HL-60 (cell line): ENCODE results near the gene SMYD1.

Experiments used
- DNase-seq, 2 experiments: peaks; one replicate each; pipeline ENCODE4 v3.0.0-alpha.2; 2010 to 2020; ENCODE audit warnings: low read depth in 1 of 2, low spot score in 1 of 2
- H3K27ac ChIP-seq: fragments of 250-450 bp; sonication (Bioruptor Pico); replicated peaks from 2 replicates; pipeline ENCODE4 v1.5.1; 2020; ENCODE audit warnings: mild to moderate bottlenecking, moderate library complexity
- H3K27me3 ChIP-seq: fragments of 250-450 bp; sonication (Bioruptor Pico); 2 replicates; pipeline ENCODE4 v1.5.1; 2021; ENCODE audit warnings: mild to moderate bottlenecking, moderate library complexity; ENCODE audit not compliant: insufficient read depth, poor library complexity, severe bottlenecking
- H3K4me3 ChIP-seq: replicated peaks from 2 replicates; pipeline ENCODE4 v1.5.1; 2011; ENCODE audit warnings: mild to moderate bottlenecking, control low read depth, low read length; ENCODE audit not compliant: insufficient read depth
- GABPA ChIP-seq: IDR thresholded peaks from 2 replicates; pipeline ENCODE4 v1.6.1; 2012; ENCODE audit warnings: low read depth
- POLR2AphosphoS5 ChIP-seq: IDR thresholded peaks from 2 replicates; pipeline ENCODE4 v1.6.1; 2012; ENCODE audit warnings: low read depth
- SPI1 ChIP-seq: IDR thresholded peaks from 2 replicates; pipeline ENCODE4 v1.6.1; 2012; ENCODE audit warnings: low read depth, mild to moderate bottlenecking, borderline replicate concordance
- TF ChIP-seq, protein P1 (sequence below): IDR thresholded peaks from 2 replicates; pipeline ENCODE4 v1.6.1; 2012; ENCODE audit warnings: low read depth; ENCODE audit not compliant: insufficient replicate concordance
- TF ChIP-seq, protein P2 (sequence below): IDR thresholded peaks from one replicate; pipeline ENCODE4 v1.5.1; 2011; ENCODE audit warnings: low read length, control low read depth, inconsistent platforms; ENCODE audit not compliant: insufficient read depth

Gene SMYD1

GRCh38 chr2:88123975-88124917 is 56.6 kb downstream of the SMYD1 start:
- Histone ChIP-seq H3K4me3 (no peak overlapping the region), H3K27ac (no peak overlapping the region), H3K27me3 (no peaks in the 10 kb centered on the region)
- no peak for DNase-seq
- TF ChIP-seq SPI1 (no peak), GABPA (no peak), POLR2AphosphoS5 (no peak)
- TF ChIP-seq, protein P1, sequence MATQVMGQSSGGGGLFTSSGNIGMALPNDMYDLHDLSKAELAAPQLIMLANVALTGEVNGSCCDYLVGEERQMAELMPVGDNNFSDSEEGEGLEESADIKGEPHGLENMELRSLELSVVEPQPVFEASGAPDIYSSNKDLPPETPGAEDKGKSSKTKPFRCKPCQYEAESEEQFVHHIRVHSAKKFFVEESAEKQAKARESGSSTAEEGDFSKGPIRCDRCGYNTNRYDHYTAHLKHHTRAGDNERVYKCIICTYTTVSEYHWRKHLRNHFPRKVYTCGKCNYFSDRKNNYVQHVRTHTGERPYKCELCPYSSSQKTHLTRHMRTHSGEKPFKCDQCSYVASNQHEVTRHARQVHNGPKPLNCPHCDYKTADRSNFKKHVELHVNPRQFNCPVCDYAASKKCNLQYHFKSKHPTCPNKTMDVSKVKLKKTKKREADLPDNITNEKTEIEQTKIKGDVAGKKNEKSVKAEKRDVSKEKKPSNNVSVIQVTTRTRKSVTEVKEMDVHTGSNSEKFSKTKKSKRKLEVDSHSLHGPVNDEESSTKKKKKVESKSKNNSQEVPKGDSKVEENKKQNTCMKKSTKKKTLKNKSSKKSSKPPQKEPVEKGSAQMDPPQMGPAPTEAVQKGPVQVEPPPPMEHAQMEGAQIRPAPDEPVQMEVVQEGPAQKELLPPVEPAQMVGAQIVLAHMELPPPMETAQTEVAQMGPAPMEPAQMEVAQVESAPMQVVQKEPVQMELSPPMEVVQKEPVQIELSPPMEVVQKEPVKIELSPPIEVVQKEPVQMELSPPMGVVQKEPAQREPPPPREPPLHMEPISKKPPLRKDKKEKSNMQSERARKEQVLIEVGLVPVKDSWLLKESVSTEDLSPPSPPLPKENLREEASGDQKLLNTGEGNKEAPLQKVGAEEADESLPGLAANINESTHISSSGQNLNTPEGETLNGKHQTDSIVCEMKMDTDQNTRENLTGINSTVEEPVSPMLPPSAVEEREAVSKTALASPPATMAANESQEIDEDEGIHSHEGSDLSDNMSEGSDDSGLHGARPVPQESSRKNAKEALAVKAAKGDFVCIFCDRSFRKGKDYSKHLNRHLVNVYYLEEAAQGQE, result no peak
- TF ChIP-seq, protein P2, sequence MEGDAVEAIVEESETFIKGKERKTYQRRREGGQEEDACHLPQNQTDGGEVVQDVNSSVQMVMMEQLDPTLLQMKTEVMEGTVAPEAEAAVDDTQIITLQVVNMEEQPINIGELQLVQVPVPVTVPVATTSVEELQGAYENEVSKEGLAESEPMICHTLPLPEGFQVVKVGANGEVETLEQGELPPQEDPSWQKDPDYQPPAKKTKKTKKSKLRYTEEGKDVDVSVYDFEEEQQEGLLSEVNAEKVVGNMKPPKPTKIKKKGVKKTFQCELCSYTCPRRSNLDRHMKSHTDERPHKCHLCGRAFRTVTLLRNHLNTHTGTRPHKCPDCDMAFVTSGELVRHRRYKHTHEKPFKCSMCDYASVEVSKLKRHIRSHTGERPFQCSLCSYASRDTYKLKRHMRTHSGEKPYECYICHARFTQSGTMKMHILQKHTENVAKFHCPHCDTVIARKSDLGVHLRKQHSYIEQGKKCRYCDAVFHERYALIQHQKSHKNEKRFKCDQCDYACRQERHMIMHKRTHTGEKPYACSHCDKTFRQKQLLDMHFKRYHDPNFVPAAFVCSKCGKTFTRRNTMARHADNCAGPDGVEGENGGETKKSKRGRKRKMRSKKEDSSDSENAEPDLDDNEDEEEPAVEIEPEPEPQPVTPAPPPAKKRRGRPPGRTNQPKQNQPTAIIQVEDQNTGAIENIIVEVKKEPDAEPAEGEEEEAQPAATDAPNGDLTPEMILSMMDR, result no peak

GRCh38 chr2:88125344-88125923 is 57.8 kb downstream of the SMYD1 start:
- no peak for DNase-seq
- H3K4me3 ChIP-seq, result no peak overlapping the region
- TF ChIP-seq, protein P1, result no peak
- TF ChIP-seq POLR2AphosphoS5 (no peak), SPI1 (no peak), GABPA (no peak)
- TF ChIP-seq, protein P2, result no peak
- H3K27me3 ChIP-seq, result no peaks in the 10 kb centered on the region
- H3K27ac ChIP-seq, result no peak overlapping the region

DNA sequence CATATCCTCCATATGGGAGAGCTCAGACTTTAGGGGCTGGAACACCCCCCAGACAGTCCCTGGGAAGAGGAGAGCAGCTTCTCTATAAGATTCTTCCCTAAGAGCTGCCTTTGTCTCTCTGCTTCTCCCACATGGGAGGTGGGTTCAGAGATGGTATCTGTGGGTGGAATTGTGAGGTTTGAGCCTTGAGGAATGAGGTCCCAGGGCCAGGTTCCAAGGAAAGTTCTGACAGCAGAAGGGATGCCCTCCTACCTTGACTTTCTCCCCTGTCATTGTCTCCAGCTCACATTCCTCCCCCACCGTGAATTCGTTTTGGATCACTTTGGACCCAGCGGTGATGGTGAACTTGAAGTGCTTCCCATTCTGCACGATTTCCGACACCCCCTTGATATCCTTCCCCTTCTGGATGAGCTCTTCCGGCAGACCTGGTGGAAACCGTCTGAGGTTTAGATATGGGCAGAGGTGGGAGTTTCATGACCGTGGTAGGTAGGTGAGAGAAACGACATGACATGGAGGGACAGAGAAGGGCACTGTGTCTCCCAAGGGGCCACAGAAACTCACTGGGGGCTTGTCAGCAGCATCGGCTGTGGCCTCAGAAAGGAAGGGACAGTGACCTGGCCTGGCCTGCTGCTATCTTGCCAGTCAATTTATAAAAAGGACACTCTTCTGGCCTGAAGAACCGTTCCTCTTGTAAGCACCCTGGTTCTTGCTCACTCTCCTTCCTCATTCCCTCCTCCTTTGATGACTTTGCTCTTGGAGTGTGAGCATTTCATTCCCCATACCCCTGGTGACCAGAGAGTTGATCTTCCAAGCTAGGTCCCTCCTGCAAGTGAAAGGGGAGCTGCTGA is 58.5 kb downstream of the SMYD1 start:
- H3K4me3 ChIP-seq, result no peak overlapping the region
- no peak for DNase-seq
- TF ChIP-seq POLR2AphosphoS5, result no peak
- no peak for TF ChIP-seq GABPA
- no peak for TF ChIP-seq SPI1
- TF ChIP-seq, protein P2, result no peak
- TF ChIP-seq, protein P1, result no peak
- H3K27me3 ChIP-seq, result no peaks in the 10 kb centered on the region
- H3K27ac ChIP-seq, result no peak overlapping the region
